Muscle of back (tissue), 11 donors: ENCODE measurements around the gene WWOX. TPM values are rescaled to one million over a fixed set of nuclear protein-coding genes. Genes with fewer than 3 reads are reported as not detected.

Source experiments
- DNase-seq, 3 donors: peaks; one replicate each; pipeline versions ENCODE4 v3.0.0 to v3.0.0-alpha.2; 2013
- polyA plus RNA-seq, 10 donors: library from polyadenylated mRNA; unstranded; fragments of 120-200 nt; gene quantifications; one replicate each; pipeline ENCODE4 v1.2.1, GENCODE V29; 2013; ENCODE audit not compliant: insufficient read length in 10 of 10

WWOX gene
- polyA plus RNA-seq, 10 donors, result 7.8 to 14.7 (median 12.8) TPM

GRCh38 chr16:79054211-79054984 lies 954.9 kb downstream of the WWOX start:
- no peak for DNase-seq

GRCh38 chr16:79055251-79055970 lies 956.0 kb downstream of the WWOX start:
- no peak for DNase-seq

- DNase-seq, result no peak
Observed at GRCh38 chr16:79061181-79061580, 961.7 kb downstream of the WWOX start.

- no peak for DNase-seq
Observed at GRCh38 chr16:79062336-79062735, 962.9 kb downstream of the WWOX start.

GRCh38 chr16:79062821-79063220 lies 963.4 kb downstream of the WWOX start:
- DNase-seq, result peak; percentile 10 to 74 (median 59)

GRCh38 chr16:79064256-79064972 lies 965.0 kb downstream of the WWOX start:
- no peak for DNase-seq

GRCh38 chr16:79066561-79066960 lies 967.1 kb downstream of the WWOX start:
- no peak for DNase-seq

GRCh38 chr16:79067600-79067999 lies 968.1 kb downstream of the WWOX start:
- no peak for DNase-seq

- DNase-seq, result no peak
Observed at GRCh38 chr16:79069121-79069520, 969.7 kb downstream of the WWOX start.

- no peak for DNase-seq
Observed at GRCh38 chr16:79069633-79070032, 970.2 kb downstream of the WWOX start.

GRCh38 chr16:79071424-79071823 lies 972.0 kb downstream of the WWOX start:
- peak in 2 of 3 donors; percentile 22 to 61 for DNase-seq

- DNase-seq, result no peak
Observed at GRCh38 chr16:79072517-79072916, 973.1 kb downstream of the WWOX start.

GRCh38 chr16:79073566-79073965 lies 974.1 kb downstream of the WWOX start:
- no peak for DNase-seq

- DNase-seq, result peak in 1 of 3 donors; percentile 22
Observed at GRCh38 chr16:79074541-79074940, 975.1 kb downstream of the WWOX start.

- peak in 2 of 3 donors; percentile 17 to 46 for DNase-seq
Observed at GRCh38 chr16:79074951-79075350, 975.5 kb downstream of the WWOX start.

- no peak for DNase-seq
Observed at GRCh38 chr16:79076047-79076767, 976.8 kb downstream of the WWOX start.

- DNase-seq, result peak in 2 of 3 donors; percentile 29 to 48
Observed at GRCh38 chr16:79077346-79077745, 977.9 kb downstream of the WWOX start.

GRCh38 chr16:79079656-79080420 lies 980.4 kb downstream of the WWOX start:
- no peak for DNase-seq

- DNase-seq, result no peak
Observed at GRCh38 chr16:79081297-79082066, 982.0 kb downstream of the WWOX start.

- DNase-seq, result no peak
Observed at GRCh38 chr16:79082970-79083369, 983.5 kb downstream of the WWOX start.
